COLO829 (cell line): Measurements from ENCODE around the gene TENM4.

Experiments
- DNase-seq: peaks from one replicate; pipeline ENCODE4 v3.0.0; 2012; ENCODE audit warnings: low spot score

The TENM4 gene

DNA sequence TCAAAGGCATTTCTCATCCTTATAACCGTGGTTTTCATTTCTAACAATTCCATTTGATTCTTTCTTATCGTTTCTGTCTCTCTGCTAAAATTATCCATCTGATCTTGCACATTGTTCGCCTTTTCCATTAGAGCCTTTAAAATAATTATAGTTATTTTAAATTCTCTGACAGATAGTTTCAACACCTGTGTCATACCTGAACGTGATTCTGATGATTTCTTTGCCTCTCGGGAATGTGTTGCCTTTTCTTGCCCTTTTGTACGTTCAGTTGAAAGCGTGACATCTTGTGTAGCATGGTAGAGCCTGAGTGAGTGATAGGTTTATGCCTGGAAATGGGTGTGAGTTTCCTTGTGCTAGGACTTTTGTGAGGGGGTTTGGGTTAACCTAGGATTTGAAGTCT is 744.7 kb downstream of the TENM4 start:
- no peak for DNase-seq

DNA sequence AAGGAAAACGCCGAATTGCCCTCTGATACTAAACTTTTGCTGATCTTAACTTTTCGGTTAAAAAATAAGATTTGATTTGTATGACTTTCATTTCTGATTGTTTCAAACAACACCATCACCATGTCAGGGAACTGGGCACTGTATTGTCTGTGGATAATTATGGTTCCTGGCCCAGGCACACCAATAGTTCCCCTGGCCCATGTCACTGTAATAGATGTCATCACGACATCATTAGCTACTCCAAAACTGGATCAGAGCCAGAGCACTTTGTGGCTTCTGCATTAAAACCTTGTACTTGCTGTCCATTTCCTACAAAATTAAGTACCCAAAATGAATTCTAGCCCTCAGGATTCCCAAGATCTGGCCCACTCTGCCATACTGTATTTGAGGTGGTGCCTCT is 746.7 kb downstream of the TENM4 start:
- no peak for DNase-seq

DNA sequence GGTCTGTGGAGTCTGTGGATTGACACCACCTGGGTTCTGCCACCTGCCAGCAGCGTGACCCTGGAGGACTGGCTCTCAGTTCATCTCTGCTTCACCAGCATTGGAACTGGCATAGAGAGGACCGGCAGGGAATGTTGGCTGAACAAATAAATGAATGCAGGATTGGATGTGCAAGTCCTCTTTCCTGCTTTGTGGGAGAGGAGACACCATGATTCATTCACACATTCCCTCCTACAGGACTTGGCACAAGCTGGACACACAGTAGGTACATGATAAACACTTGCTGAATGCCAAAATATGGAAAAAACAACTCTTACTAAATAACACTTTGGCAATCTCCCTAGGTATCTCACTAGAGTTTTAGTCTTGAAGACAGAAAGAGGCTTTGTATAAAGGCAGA is 749.6 kb downstream of the TENM4 start:
- no peak for DNase-seq

DNA sequence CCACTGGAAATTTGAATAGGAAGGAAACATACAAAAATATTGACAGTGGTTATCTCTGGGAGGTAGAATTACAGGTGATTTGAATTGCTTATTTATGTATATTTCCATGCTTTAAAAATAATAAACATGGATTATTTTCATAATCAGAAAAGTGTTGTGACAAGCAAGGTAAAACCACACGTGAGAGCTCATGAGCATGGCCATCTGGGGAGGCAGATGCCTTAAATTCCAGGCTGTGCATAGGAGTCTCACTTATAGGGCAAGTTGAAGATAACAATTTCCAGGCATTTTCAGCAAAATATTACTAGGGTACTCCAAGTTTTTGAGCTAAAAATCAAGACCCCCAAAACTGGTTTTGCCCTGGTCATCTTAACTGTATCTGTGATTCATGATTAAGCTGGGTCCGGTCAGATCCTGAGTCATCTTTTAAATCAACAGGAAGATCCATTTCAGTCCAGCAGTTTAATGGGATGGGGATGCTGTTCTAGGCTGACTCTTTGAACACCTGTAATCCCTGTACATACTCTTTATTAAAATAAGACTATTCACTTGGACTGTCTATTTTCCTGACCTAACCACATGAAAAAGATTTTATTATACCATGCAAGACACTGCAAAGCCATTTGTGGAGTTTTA is 750.4 kb downstream of the TENM4 start:
- no peak for DNase-seq

DNA sequence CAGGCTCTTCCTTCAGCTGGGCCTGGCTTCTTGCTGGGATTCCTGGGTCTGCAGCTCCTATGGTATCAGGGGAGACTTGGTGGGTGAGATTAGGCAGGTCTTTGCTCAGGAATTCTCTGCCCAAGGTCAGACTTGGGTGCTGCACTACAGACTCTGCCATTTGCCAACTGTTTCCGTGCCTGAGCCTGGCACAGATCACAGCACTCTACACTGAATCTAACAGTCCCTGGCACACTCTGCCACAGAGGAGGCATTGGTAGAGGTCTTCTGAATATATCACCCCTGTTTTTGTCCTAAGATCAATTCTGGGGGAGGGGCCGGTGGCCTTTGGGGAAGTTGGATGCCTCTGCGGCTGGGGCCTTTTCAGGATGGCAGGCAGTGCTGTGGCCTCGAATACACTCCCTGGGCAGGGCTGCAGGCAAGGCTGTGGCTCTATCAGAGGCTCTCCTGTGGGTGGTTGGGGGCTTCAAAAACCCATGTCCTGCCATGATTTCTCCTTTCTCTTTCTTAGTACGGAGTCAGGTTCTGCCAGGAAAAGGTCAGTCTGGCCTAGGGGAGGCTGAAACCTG is 751.2 kb downstream of the TENM4 start:
- DNase-seq, result no peak

DNA sequence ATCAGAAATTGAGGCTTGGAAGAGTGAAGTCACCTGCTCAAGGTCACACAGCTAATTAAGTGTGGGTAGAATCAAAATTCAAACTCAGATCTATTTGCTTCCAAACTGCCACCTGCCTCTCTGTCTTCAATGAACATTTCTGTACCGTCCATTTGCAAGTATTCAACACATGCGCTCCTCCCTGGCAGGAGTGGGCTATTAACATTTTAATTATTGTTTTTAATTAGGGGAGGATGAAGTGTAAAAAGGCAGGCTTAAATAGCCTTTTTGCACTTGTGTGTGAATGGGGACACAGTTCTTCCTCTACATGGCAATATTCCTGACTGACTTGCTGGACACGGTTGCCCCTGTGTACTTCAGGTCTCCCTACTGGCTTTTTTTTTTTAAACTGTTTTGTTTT is 751.7 kb downstream of the TENM4 start:
- DNase-seq, result no peak

DNA sequence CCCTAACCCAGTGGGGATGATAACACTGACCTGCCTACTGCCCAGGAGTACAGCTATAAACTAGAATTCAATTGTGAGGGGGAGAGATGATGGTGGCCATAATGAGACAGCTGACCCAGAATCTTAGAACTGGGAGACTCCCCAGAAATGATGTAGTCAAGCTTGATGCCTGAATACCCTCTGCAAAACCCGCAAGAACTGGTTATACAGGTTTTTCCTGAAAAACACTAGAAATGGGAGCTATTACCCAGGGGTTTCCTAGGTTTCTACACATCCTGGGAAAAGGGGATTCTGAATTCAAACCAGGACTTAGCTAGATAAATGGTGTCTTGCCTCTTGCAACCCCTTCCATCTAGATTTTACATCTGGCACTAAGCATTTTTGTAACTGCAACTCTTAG is 752.4 kb downstream of the TENM4 start:
- DNase-seq, result no peak

DNA sequence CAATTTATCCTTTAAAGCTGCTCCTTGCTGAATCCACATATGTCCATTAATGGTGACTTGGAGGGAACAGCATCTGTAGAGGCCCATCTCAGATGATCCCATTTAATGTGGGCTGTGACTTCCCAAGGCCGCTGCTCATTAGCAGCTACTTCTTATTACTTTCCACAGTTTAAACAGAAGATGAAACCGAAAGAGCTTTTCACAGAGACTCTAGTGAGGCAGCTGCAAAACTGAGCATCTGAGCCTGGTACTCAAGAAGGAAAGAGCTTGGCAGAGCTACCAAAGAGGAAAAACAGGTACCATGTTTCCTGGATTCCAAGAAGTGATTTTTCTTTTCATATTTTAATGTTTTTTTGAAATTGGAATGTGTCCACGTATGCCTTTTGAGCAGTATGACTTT is 755.7 kb downstream of the TENM4 start:
- DNase-seq, result no peak

DNA sequence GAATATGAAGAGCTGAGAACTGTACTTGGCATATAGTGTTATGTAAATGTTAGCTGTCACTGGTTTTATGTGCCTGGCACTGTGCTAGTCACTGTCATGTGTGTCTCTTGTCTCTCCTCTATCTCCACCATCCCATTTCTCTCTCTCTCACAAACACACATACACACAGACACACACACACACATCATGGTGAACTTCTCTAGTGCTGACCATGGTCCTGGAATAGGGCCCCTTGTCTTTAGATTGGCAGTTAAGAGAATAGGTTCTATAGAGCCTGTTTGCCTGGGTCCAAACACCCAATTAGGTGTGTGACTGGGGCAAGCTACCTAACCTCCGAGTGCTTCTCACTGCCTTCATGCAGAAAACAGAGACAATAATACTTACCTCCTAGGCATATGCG is 756.5 kb downstream of the TENM4 start:
- DNase-seq, result no peak

DNA sequence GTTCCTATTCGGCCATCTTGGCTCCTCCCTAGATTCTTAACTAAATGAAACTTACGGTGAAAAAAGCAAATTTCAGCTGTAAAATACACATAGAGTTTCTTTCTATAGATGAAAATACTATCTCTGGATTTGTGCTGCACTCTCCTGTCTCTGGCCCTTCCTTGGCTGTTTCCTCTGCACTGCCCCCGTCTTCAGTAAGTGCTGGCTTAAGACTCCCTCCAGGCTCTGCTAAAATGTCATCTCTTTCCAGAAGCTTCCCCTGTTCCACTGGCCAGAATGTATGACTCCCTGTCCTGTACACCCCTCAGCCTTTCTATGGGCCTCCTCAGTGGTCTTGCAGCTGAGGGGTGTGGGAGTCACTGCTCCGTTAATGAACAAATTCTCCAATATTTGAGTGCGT is 757.1 kb downstream of the TENM4 start:
- DNase-seq, result no peak

DNA sequence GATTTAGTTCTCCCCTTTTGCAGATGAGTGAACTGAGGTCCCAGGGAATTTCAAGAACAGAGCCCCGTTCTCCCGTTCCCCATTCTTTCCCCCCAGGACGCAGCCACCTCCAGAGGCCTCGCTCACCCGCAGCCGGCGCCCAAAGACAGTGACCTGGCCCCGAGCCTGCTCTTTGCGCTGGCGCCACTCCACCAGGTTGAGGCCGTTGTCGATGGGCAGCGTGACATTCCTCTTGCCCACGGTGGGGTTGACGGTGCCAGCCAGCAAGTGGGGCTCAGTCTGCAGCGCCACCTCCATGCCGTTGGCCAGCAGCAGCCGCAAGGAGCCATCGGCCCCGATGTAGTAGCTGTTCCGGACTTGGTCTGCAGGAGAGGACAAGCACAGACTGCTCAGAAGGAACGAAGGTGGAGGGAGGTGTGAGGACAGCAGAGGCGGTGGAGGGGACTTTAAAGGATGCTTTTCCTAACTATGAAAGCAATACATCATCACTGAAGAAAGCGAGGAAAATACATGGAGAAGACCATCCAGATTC is 764.7 kb downstream of the TENM4 start:
- DNase-seq, result no peak

DNA sequence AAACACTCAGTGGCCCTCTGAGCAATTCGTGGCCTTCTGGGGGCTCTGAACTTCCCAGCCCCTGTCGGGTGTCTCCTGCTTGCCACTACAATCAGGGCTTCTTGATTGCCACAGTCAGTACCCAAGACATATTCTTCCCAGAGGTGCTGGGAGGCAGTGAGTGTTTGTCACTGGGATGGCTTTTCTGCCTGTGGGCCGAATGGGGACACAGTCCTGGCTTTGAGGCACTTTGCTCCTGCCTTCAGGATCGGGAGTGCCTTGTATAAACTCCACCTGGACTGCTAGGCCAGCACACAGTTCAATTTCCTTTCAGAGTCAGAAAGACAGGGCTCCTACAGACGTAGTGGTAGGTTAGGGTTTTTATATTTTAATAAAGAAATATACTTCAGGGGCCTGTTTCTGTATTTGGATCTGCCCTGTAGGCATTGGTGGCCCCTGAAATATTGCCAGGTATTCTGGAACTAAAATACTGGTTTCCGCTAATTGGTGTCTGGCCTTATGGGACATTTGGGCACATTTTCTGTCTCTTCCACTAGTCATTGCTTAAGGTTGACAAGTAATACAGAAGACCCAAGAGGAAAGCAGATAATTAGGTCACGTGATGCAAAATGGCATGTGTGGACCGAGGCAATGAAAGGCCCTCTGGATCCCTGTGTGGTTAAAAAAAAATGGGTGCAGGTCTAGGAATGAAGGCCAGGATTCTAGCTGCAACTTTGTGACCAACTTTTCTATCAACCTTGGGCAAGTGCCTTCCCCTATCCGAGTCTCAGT is 767.8 kb downstream of the TENM4 start:
- no peak for DNase-seq

DNA sequence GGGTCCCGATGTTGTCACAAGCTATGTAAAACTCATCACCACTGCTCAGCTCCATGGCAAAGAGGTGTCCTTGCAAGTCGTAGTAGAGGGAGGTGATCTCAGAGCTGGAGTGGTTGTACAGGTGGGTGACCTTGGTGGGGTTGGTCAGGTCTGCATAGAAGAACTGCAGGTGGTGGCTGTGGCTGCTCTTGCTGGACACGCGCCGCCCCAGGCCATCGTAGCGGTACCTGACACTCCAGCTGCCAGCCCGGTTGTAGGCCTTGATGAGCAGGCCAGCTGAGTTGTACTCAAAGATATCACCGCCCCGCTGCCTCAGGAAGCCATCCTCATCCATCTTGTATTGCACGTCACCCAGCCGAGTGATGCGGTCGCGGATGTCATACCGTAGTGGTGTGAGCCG is 771.6 kb downstream of the TENM4 start:
- DNase-seq, result no peak

DNA sequence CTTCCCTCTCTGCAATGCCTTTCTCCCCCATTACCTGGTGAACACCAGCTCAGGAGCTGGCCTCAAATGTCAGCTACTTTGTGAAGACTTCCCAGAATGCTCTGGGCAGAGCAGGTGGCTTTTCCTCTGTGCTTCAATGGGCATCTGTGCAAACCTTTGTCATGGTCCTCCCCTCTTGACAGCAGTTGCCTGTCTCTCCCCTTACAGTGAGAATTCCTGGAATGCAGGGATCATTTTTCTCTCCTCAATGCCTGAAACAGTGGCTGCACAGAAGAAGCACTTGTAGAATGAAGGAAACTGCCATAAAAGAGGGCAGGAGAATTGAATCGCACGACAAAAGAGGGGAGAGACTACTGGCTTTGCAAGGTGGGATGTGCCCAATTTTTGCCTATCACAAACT is 773.4 kb downstream of the TENM4 start:
- DNase-seq, result no peak

DNA sequence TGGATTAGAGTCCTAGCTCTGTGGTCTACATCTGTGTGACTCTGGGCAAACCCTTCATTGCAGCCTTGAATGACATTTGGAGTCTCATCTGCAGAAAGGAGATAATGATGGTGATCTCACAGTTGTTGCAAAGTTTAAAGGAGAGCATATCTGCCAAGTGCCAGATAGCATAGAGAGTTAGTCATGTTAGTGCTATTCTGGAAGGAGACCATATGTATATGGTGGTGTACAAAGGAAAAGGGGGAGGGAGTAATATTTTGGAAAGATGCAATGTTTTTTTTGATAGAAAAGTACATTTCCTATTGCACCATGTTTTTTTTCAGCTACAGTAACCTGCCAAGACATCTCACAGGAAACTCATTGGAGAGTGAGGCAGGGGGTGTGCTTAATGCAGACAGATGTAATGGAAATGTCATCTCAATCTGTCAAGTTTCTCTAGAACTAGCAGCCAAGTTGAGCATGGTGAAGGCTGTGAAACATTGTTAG is 774.1 kb downstream of the TENM4 start:
- no peak for DNase-seq

DNA sequence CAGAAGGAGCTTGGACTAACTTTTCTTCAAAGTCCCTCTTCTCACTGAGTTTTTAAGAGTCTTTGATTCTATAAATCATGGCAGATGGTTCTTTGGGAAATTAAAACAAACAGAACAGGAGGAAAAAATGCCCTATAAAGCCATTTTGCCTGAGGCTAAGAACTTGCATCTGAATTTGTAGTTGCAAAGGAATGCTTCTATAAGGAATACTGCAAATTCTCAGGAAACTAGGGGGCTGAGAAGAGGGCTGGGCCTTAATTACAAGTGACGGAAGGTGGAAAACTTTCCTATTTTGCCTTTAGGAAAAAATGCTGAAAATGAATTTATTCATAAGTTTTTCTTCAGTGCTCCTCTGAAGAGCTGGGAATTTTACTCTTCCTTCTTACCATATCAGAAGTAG is 776.2 kb downstream of the TENM4 start:
- no peak for DNase-seq

DNA sequence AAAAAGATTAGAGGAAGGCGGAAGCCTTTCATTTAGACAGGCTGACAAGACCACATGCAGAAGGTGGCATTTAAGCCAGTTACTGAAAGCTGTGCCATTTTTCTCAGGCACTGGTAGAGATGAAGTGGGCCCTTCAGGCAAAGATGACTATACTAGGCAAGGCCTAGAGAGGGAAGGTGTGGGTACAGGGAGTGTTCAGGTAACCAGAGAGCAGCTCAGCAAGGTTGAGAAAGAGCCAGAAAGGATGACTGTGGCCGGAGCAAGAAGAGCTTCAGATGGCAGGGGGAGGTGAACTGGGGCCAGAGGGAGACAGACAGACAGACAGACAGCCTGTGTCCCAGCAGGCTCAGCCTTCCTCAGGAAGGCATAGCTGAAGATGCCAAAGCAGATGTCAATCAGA is 778.0 kb downstream of the TENM4 start:
- no peak for DNase-seq

DNA sequence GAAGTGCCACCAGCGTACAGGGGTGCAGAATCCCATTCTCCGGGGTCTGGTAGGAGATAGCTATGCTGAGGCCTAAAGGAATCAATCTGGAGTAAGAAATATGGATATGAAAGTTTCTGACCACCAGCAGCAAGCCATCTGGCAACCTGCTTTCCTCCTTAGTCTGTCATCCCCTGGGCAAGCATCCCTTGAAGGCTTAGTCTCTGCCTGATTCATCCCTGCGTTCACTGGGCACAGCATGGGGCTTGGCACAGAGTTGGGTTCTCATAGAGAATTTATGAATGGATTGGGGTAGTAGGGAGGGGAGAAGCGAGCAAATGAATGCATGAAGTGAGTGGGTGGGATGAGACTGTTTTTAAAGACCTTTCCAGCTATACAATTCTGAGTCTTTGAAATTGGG is 780.4 kb downstream of the TENM4 start:
- no peak for DNase-seq

DNA sequence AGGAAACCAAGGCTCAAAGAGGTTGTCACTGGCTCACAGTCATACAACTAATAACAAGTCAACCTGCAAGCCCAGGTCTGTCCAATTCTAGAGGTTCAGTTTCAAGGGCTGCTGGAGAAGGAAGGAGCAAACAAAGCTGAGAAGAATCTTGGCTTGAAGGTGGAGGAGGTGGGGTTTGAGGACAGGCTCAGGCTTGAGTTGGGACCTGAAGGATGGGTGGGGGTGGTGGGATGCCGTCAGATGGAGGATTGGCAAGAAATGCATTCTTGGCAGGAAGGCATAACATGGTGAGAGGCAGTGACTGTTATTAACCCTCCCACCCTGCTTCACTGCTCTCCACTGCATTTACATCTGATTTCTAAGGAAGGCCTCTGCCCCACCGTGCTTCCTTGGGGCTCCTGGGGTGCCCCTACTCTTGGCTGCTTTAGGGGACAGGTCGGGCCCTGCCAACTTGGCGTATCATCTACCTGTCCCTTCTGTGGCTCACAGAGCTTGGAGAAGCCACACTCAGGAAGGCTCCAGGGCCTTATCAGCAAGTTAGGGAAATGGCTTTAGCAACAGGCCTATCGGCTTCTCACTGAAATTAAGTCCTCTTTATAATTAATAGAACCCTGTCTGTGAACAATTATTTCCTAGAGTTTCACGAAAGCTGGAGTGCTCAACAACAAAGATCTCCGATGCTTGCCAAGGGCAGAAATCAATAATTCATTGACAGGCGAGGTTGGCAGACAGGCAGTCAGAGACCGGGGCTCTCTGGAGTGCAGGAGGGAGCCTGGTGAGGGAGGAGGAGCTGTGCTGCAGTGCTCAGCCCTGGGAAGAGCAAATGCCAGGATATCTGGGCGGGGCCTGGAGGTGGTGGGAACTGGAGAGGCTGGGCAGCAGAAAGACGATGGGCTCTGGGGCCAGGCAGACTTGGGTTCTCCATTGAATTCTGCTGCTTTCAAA is 781.2 kb downstream of the TENM4 start:
- DNase-seq, result no peak

DNA sequence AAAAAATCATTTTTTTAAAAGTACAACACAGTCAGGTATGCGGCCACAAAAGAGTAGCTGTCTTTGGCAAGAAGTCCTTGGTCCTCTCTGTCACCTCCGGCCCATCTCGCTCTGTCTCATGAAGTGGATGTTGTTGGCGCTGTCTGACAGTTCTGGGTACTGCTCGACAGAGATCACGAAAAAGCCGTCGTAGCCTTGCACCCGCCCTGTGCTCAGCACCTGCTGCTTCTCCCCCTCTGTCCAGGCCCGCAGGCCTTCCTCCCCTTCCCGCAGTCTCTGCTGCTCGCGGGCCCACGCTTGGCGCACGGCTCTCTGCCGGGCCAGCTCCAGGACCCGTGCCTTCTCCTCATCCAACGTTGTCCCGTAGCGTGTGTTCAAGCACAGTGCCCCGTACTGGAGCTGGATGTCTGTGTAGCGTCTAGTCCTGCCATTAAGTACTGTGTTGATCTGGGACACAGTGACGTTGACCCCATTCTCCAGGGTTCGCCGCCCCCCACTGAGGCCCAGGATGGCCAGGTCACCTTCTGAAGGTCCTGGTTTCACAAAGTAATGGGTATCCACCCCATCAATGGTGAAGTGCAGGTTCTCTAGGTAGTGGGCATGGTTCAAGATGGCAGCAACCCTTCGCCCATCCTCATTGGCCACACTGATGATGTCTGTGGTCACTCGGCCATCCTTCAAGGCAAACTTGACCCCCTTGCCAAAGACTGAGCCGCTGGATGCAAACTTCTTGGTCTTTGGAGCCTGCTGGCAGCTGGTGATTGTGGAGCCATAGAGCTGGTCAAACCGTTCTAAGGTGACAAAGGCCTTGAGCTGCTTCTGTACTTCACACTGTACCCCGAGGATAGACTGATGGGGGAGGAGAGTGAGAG is 782.6 kb downstream of the TENM4 start:
- DNase-seq, result no peak

DNA sequence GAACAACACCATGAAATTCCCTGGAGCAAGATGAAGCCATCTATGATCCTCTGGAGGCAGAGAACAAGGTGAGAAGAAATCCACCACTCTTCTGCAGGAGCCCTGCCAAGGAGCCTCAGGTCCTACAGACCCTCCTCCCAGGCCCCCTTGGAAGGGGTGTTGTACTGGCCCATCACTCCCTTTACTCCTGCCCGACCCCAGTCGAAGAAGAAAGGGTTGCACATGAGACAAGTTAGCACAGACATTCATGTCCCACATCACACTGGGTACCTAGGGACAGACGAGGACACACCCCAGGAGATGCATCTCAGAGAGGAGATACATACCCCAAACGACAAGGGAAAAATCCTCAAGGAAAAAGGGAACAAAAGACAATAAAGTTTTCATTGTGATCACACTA is 783.4 kb downstream of the TENM4 start:
- DNase-seq, result no peak
